Tibial nerve (tissue), 4 donors: Measurements from ENCODE around the gene FCHSD2. TPM values are rescaled to one million over a fixed set of nuclear protein-coding genes. Genes with fewer than 3 reads are reported as not detected.

ENCODE experiments used
- DNase-seq, 2 donors: peaks; one replicate each; pipeline ENCODE4 v3.0.0-alpha.2; 2019; ENCODE audit warnings: low spot score in 2 of 2
- H3K27ac ChIP-seq, 4 donors: fragments of 200-600 bp; sonication (generic) in 3 of 4; one replicate each; pipeline ENCODE4 v1.5.1; 2017 to 2019; ENCODE audit warnings: mild to moderate bottlenecking in 1 of 4
- H3K27me3 ChIP-seq, 2 donors: fragments of 200-600 bp; sonication (generic) in 1 of 2; one replicate each; pipeline versions ENCODE4 v1.5.1 to v1.6.0; 2017 to 2019
- H3K36me3 ChIP-seq, 3 donors: fragments of 200-600 bp; sonication (generic); one replicate each; pipeline ENCODE4 v1.5.1; 2018 to 2019
- H3K4me1 ChIP-seq, 4 donors: fragments of 200-600 bp; sonication (generic) in 3 of 4; one replicate each; pipeline ENCODE4 v1.5.1; 2017 to 2019
- H3K4me3 ChIP-seq, 4 donors: fragments of 200-600 bp; sonication (generic) in 3 of 4; one replicate each; pipeline ENCODE4 v1.5.1; 2017 to 2019; ENCODE audit warnings: mild to moderate bottlenecking in 1 of 4, moderate library complexity in 1 of 4
- H3K9me3 ChIP-seq, 4 donors: fragments of 200-600 bp; sonication (generic) in 3 of 4; one replicate each; pipeline ENCODE4 v1.5.1; 2017 to 2019
- CTCF ChIP-seq, 5 experiments: fragments of 200-600 bp in 3 of 5; fragments of 450-650 bp in 2 of 5; sonication (generic) in 3 of 5; IDR thresholded peaks; one replicate each; pipeline ENCODE4 v1.5.1; 2016 to 2019; ENCODE audit warnings: antibody characterized with exemption in 5 of 5, mild to moderate bottlenecking in 3 of 5, moderate library complexity in 2 of 5
- EP300 ChIP-seq, 2 donors: sonication (generic); formaldehyde crosslinking; IDR thresholded peaks; one replicate each; pipeline ENCODE4 v1.6.1; 2017; ENCODE audit warnings: antibody characterized with exemption in 2 of 2, mild to moderate bottlenecking in 1 of 2
- POLR2A ChIP-seq, 2 donors: fragments of 450-650 bp; IDR thresholded peaks; one replicate each; pipeline ENCODE4 v1.6.1; 2017; ENCODE audit warnings: antibody characterized with exemption in 2 of 2, mild to moderate bottlenecking in 2 of 2, moderate library complexity in 2 of 2
- WGBS, 2 donors: methylation state at CpG; one replicate each; pipeline ENCODE4 v1.1.5; 2018; 5-methylcytosine and 5-hydroxymethylcytosine counted together
- total RNA-seq, 4 donors: library from RNA; depleted of rRNA; stranded (reverse); fragments of >200 nt; gene quantifications; one replicate each; pipeline ENCODE4 v1.1.0, GENCODE V29; 2016

FCHSD2 gene
- total RNA-seq, 4 donors from 2014 or later, result 19.5 to 29.1 (median 22.8) TPM

GRCh38 chr11:72832301-72833082, 309.6 kb downstream of the FCHSD2 start:
- no peak overlapping the region for H3K4me3 ChIP-seq
- H3K4me1 ChIP-seq, result peaks cover 0 to 68% (median 18%) of the 10 kb centered on the region in 4 donors
- H3K36me3 ChIP-seq, result peaks cover 0 to 32% (median 0%) of the 10 kb centered on the region in 3 donors
- H3K27me3 ChIP-seq, result no peaks in the 10 kb centered on the region
- 70 to 73% methylated on average over 8 to 9 of the region's 9 CpGs for WGBS, 2 donors
- peak overlapping the region in 3 of 4 donors; percentile 57 to 82 (median 82) for H3K27ac ChIP-seq
- no peak for DNase-seq
- no peak for TF ChIP-seq POLR2A (IDR thresholded peaks at IDR 0.05)
- TF ChIP-seq CTCF (IDR thresholded peaks at IDR 0.05), result no peak
- no peak for TF ChIP-seq EP300 (IDR thresholded peaks at IDR 0.05)
- H3K9me3 ChIP-seq, result no peaks in the 10 kb centered on the region

GRCh38 chr11:72831521-72832300, 310.4 kb downstream of the FCHSD2 start:
- peak; percentile 77 to 87 for DNase-seq
- no peaks in the 10 kb centered on the region for H3K27me3 ChIP-seq
- peak overlapping the region in 3 of 4 donors; percentile 29 to 82 (median 82) for H3K27ac ChIP-seq
- H3K4me1 ChIP-seq, result peaks cover 0 to 67% (median 19%) of the 10 kb centered on the region in 4 donors
- WGBS, 2 donors, result 37 to 41% methylated on average over 13 of the region's 13 CpGs
- no peak overlapping the region for H3K4me3 ChIP-seq
- peaks cover 0 to 29% (median 0%) of the 10 kb centered on the region in 3 donors for H3K36me3 ChIP-seq
- peak in 1 of 2 donors; percentile 64 for TF ChIP-seq EP300 (IDR thresholded peaks at IDR 0.05)
- TF ChIP-seq POLR2A (IDR thresholded peaks at IDR 0.05), result no peak
- peak; percentile 79 to 98 (median 94) for TF ChIP-seq CTCF (IDR thresholded peaks at IDR 0.05)
- H3K9me3 ChIP-seq, result no peaks in the 10 kb centered on the region

- H3K4me3 ChIP-seq, result no peak overlapping the region
- H3K9me3 ChIP-seq, result no peaks in the 10 kb centered on the region
- H3K27me3 ChIP-seq, result no peaks in the 10 kb centered on the region
- H3K4me1 ChIP-seq, result peaks cover 0 to 51% (median 16%) of the 10 kb centered on the region in 4 donors
- WGBS, 2 donors, result 92% methylated on average over 5 of the region's 5 CpGs
- DNase-seq, result no peak
- TF ChIP-seq POLR2A (IDR thresholded peaks at IDR 0.05), result no peak
- TF ChIP-seq CTCF (IDR thresholded peaks at IDR 0.05), result no peak
- TF ChIP-seq EP300 (IDR thresholded peaks at IDR 0.05), result no peak
- no peak overlapping the region for H3K27ac ChIP-seq
- H3K36me3 ChIP-seq, result peaks cover 0 to 42% (median 0%) of the 10 kb centered on the region in 3 donors
Measured at GRCh38 chr11:72829884-72830533, 312.1 kb downstream of the FCHSD2 start.

GRCh38 chr11:72829178-72829577, 312.9 kb downstream of the FCHSD2 start:
- Histone ChIP-seq H3K4me3 (no peak overlapping the region), H3K27ac (no peak overlapping the region), H3K9me3 (no peaks in the 10 kb centered on the region), H3K36me3 (peaks cover 0 to 50% (median 0%) of the 10 kb centered on the region in 3 donors), H3K4me1 (peaks cover 0 to 43% (median 14%) of the 10 kb centered on the region in 4 donors), H3K27me3 (no peaks in the 10 kb centered on the region)
- TF ChIP-seq POLR2A (IDR thresholded peaks at IDR 0.05), result no peak
- TF ChIP-seq EP300 (IDR thresholded peaks at IDR 0.05), result no peak
- no peak for TF ChIP-seq CTCF (IDR thresholded peaks at IDR 0.05)
- WGBS, 2 donors, result 88% methylated on average over 13 of the region's 13 CpGs
- no peak for DNase-seq
